ELF-1 (cell line): ENCODE data around the gene VAT1.
"Not testable (repeated sequence)": the region's sequence is repeated elsewhere in the genome, so short reads cannot be mapped to it uniquely, and the experiment has no call there.

Source experiments
- DNase-seq: peaks from one replicate; pipeline ENCODE4 v3.0.0-alpha.2; 2016; ENCODE audit warnings: low read depth, low spot score

Gene VAT1

DNA sequence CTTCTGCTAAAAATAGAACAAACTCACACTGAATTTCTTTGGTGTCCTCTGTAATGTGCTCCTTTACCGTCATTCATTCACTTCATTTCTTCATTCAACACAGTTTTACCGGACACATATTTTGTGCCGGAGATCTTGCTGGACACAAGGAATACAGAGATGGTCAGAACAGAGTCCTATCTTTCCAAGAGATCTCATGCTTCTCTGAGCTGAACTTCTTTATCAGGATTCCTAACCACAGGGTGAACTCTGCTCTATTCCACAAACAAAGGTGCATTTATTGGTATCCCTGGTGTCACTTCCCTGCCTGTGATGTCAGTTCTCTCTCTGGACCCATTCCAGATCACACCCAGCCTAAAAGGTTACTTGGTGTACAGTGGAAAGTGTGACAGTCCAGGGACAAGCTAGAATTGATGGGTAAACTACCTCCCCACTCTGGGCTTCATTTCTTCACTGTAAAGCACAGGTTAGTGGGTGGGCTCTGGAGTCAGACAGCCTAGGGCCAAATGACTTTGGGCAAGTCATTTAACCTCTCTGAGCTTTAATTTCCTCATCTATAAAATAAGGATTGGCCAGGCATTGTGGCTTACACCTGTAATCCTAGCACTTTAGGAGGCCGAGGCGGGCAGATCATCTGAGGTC lies 11.4 kb downstream of the VAT1 start:
- DNase-seq: no peak

DNA sequence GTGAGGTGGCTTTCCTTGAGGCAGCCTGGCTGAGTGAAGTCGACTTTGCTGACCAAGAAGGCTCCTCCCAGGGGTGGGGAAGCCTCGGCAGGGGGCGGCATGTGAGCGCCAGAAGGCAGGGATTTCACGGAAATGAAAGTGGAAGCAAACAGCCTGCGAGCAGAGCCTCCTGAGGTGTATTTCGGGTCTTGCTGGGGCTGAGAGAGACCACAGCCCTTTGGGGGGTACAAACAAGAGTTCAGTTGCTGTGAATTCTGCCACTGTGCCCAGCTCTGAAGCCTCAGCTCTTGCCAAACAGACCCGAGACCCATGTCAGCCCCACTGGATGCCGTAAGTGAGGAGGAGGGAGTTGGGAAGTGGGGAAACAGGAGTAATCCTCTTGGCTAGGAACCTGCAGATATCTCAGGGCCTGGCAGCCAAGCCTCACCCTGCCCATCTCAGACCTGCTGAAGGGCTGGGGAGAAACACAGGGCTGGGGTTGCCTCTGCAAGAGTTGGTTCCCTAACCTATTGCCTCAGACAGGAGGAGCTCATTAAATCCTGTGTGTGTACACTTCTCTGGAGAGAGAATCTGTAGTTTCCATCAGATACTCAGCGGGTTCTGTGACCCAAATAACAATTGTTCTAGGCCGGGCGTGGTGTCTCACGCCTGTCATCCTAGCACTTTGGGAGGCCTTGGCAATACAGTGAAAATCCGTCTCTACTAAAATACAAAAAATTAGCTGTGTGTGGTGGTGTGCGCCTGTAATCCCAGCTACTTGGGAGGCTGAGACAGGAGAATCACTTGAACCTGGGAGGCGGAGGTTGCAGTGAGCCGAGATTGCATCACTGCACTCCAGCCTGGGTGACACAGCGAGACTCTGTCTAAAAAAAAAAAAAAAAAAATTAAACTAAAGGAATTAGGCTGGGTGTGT lies 15.3 kb downstream of the VAT1 start, which contains the start of gene IFI35:
Gene IFI35, plus strand, starts transcription at position 146 of the 913 bp plus-strand sequence. Its CDS starts 164 bp downstream, at position 310.
- DNase-seq: peak; percentile 84

DNA sequence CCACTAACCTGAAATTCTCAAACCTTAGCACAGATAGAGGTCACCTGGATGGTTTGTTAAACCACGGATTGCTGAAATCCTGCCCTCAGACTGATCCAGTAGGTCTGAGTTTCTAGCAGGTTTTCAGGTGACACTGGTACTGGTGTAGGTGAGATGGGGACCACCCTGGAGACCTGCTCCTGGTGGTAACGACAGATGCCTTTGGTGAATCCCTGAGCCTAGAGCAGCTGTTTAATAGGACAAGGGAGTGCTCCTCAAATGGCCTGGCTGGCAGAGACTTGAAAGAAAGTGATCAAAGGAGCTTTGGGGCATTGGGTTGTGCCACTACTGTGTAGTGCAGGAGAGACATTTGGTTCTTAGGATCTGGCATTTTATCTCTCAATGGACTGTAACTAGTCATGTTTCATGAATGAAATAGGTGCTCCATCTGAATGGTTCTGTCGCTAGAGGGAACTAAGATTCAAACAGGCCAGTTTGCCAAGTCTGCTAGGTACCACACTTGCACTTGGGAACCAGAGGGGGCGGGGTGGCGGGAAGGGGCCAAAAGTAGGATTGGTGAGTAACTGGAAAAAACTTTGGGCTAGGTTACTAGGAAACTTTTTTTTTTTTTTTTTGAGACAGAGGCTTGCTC lies 18.5 kb downstream of the VAT1 start:
- peak; percentile 40 for DNase-seq

DNA sequence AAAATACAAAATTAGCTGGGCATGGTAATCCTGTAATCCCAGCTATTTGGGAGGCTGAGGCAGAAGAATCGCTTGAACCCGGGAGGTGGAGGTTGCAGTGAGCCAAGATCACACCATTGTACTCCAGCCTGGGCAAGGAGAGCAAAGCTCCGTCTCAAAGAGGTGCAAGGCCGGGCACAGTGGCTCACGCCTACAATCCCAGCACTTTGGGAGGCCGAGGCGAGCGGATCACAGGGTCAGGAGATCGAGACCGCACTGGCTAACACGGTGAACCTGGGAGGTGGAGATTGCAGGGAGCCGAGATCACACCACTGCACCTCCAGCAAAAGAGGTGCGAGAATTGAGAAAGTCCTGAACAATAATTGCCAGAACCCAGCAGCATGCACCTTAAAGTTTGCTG lies 21.3 kb downstream of the VAT1 start:
- DNase-seq: not testable (repeated sequence)

GRCh38 chr17:42999003-42999525 lies 23.1 kb downstream of the VAT1 start:
- DNase-seq: no peak

- peak; percentile 100 for DNase-seq
Measured at GRCh38 chr17:42997984-42998938, 23.9 kb downstream of the VAT1 start, which contains the start of gene RPL27. RPL27 (plus strand) TSS chr17:42998419; CDS start chr17:42998751, 332 bp downstream.

- DNase-seq: no peak
Measured at GRCh38 chr17:42997390-42997983, 24.7 kb downstream of the VAT1 start.

GRCh38 chr17:42993913-42994312 lies 28.3 kb downstream of the VAT1 start:
- not testable (repeated sequence) for DNase-seq

DNA sequence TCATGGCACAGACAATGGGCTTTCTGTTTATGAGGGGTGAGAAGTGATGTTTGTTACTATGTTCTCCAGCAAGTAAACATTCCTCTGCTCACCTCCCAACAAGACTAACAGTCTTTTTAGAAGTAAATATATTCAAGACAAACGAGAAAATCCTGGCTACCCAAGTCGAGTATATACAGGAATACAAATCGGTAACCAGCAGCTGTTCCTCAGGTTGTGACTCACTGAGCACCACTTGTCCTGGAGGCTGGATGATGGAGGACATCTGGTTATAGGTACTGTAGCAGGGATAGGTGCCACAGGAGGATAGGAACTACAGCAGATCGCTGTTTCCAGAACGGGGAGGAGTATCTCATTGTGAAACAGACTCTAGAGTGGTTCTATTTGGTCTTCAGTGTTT lies 29.3 kb downstream of the VAT1 start:
- no peak for DNase-seq

- no peak for DNase-seq
Measured at GRCh38 chr17:42991471-42991870, 30.7 kb downstream of the VAT1 start.

- DNase-seq: no peak
Measured at GRCh38 chr17:42989726-42990652, 32.2 kb downstream of the VAT1 start.

GRCh38 chr17:42989141-42989540 lies 33.0 kb downstream of the VAT1 start:
- DNase-seq: no peak

DNA sequence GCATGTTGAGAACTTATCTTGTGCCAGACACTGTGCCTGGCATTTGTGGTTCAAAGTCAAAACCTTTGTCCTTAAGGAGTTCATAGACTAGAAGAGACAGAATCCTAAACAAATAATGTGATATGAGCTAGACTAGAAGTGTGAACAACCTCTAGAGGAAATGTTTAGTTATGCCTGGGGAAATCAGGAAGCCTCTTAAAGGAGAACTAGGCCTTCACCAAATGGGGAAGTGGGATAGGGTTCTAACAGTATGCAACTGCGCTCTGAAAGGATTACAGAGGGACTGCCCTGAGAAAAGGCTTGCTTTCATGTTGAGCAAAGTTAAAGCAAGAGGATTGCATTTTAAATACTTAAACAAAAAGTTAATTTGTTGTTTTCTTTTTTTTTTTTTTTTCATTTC lies 37.0 kb downstream of the VAT1 start:
- no peak for DNase-seq

DNA sequence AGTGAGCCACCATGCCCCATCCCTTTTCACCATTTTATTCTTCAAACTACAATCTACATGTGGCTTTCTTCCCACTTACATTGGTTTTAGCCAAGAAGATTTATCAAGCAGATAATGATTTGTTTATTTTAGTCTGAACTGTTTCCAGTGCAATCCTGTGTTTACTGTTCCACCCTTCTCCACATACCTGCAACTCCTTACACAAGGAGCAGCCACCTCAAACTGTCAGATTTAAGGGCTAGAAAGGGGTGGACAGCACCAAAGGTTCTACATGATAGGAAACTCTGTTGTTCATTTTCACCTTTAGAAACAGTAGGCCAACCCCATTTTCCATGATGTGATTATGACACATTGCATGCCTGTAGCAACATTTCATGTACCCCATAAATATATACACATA lies 39.9 kb downstream of the VAT1 start:
- no peak for DNase-seq

- DNase-seq: peak; percentile 74
Measured at GRCh38 chr17:42980766-42981397, 41.3 kb downstream of the VAT1 start.

DNA sequence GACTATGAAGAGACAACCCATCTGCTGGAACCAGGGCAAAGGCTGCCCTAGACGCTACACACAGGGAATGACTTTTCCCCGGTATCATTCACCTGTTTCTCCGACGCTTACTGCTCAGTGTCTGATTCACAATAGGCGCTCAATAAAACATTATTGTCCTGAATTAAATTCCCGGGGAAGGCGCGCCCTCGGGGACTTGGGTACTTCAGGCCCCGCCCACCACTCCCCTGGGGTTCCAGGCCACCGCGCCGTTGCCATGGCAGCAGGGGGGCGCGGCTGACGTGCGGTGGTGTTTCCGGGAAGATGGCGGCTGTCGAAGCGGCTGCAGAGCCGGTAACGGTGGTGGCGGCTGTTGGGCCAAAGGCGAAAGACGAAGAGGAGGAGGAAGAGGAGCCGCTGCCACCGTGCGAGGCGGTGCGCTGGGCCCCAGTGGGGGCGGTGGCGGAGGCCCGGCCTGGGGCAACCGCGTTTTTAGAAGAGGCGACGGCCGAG lies 41.9 kb downstream of the VAT1 start, which contains the start of gene RUNDC1:
Gene RUNDC1, plus strand, starts transcription at position 292 of the 492 bp plus-strand sequence. Its CDS starts 12 bp downstream, at position 304.
- DNase-seq: peak; percentile 93

DNA sequence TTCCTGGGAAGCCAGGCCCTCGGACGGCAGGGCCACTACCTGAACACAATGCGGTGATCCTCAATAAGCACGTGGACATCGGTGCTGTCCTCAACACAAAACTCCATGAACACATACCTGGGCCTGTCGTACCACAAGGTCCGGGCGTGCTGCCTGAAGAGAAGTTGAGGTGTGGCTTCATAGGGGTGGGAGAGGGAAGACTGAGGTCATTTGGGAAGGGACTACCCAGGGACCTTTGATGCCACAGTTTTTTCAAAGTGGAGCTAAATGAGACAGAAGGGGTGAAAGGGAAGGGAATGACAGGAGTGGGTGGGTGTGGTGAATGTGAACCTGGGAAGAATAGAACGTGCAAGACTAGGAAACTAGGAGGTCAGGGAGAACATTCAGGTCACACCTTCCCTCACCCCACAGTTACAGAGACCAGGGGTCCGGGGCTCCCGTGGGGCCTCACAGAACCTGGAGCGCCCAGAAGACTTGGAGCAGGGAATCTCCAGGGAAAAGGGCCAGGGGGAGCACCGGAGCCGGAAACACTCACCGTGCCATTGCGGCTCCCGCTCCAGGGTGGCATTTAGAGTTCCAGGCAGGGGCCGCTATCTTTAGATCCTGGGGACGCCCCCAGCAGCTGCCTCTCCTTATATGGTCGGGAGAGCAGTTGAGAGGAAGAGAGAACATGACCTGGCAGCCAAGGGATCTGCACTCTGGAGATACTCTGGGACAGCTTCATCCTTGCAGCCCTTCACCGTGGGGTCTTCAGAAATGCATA lies 42.5 kb downstream of the VAT1 start, which contains the start of gene PTGES3L:
Gene PTGES3L, minus strand, starts transcription at position 570 of the 763 bp plus-strand sequence. Its CDS starts 27 bp downstream, at position 543.
- DNase-seq: peak; percentile 87

GRCh38 chr17:42975701-42976100 lies 46.5 kb downstream of the VAT1 start:
- DNase-seq: not testable (repeated sequence)
